PC-3 (cell line): Measurements from ENCODE around the gene PBLD.

Experiments used
- EZH2 ChIP-seq: fragments of 300-600 bp; sonication (generic); IDR thresholded peaks from one replicate; pipeline ENCODE4 v1.6.1; 2017; ENCODE audit warnings: antibody characterized with exemption, mild to moderate bottlenecking, low read length; ENCODE audit not compliant: unreplicated experiment
- EZH2phosphoT487 ChIP-seq: fragments of 300-600 bp; sonication (generic); IDR thresholded peaks from 2 replicates; pipeline ENCODE4 v1.6.1; 2018; ENCODE audit warnings: mild to moderate bottlenecking, antibody characterized with exemption, low read length, borderline replicate concordance
- TF ChIP-seq, protein P1 (sequence below): fragments of 300-600 bp; sonication (generic); conservative IDR thresholded peaks from 2 replicates; pipeline ENCODE4 v1.5.1; 2017; ENCODE audit warnings: antibody characterized with exemption, low read depth, mild to moderate bottlenecking, low read length

DNA sequence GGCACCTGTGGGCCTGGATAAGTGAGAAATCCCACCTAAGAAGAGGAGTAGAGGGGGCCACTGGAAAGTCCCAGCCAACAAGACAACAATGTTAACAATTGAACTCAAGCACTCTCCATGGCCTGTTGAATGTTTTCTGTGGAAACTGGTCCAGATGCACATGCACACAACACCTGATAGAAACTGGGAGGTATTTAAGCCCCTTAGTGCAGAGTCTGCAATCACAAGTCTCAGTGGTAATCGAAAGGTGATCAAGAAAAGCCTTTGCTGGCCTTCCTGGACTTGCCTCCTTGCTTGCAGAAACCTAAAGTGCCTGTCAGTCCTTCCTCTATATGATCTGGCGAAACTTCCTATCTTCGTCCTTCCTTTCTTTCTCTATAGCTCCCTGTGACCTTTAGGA lies 31.4 kb downstream of the PBLD start:
- TF ChIP-seq, protein P1, sequence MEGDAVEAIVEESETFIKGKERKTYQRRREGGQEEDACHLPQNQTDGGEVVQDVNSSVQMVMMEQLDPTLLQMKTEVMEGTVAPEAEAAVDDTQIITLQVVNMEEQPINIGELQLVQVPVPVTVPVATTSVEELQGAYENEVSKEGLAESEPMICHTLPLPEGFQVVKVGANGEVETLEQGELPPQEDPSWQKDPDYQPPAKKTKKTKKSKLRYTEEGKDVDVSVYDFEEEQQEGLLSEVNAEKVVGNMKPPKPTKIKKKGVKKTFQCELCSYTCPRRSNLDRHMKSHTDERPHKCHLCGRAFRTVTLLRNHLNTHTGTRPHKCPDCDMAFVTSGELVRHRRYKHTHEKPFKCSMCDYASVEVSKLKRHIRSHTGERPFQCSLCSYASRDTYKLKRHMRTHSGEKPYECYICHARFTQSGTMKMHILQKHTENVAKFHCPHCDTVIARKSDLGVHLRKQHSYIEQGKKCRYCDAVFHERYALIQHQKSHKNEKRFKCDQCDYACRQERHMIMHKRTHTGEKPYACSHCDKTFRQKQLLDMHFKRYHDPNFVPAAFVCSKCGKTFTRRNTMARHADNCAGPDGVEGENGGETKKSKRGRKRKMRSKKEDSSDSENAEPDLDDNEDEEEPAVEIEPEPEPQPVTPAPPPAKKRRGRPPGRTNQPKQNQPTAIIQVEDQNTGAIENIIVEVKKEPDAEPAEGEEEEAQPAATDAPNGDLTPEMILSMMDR = no peak
- TF ChIP-seq EZH2 = no peak
- no peak for TF ChIP-seq EZH2phosphoT487
